GM12891 (cell line): ENCODE measurements around the gene COL15A1.

Source experiments
- POLR2A ChIP-seq: IDR thresholded peaks from 2 replicates; pipeline ENCODE4 v1.6.1; 2011; ENCODE audit warnings: low read depth, low read length, control low read depth
- POU2F2 ChIP-seq: IDR thresholded peaks from 2 replicates; pipeline ENCODE4 v1.6.1; 2011; ENCODE audit warnings: low read depth, mild to moderate bottlenecking, control low read depth, low read length, moderate library complexity
- SPI1 ChIP-seq: IDR thresholded peaks from 2 replicates; pipeline ENCODE4 v1.6.1; 2011; ENCODE audit warnings: low read depth, low read length, control low read depth
- TAF1 ChIP-seq: IDR thresholded peaks from 2 replicates; pipeline ENCODE4 v1.6.1; 2011; ENCODE audit warnings: low read depth, low read length, control low read depth

- TF ChIP-seq POLR2A, result no peak
- no peak for TF ChIP-seq TAF1
- no peak for TF ChIP-seq SPI1
- TF ChIP-seq POU2F2, result no peak
Measured at GRCh38 chr9:99078717-99079116, 135.0 kb downstream of the COL15A1 start.
